DMS153 treated with DMSO at 0.1 percent for 48 hours (cell line): ENCODE data around the gene SHMT2.

ENCODE experiments used
- DNase-seq: peaks from one replicate; lab custom pipeline; 2025; ENCODE audit not compliant: unreplicated experiment; lab: John Stamatoyannopoulos, UW

The SHMT2 gene

DNA sequence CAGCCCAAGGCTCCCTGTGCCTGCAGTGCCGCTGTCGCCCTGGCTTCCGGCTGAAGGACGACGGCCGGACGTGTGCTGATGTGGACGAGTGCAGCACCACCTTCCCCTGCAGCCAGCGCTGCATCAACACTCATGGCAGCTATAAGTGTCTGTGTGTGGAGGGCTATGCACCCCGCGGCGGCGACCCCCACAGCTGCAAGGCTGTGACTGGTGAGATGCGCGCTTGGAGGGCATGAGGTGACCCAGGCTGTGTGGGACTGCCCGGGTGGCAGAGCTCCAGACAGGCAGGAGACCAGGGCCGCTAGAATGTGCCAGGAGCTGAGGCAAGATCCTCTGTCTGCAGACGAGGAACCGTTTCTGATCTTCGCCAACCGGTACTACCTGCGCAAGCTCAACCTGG, 32.6 kb upstream of the SHMT2 start:
- DNase-seq, result no peak

DNA sequence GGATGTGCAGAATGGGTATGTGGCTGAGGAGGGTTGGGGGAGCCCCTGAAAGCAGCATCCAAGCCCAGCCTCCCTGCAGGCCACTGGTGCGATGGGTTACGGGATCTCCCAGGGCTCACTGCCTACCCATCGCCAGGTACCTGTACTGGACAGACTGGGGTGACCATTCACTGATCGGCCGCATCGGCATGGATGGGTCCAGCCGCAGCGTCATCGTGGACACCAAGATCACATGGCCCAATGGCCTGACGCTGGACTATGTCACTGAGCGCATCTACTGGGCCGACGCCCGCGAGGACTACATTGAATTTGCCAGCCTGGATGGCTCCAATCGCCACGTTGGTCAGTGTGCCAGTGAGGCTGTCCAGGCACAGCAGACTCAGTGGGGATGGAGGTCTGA, 31.2 kb upstream of the SHMT2 start:
- DNase-seq, result no peak

DNA sequence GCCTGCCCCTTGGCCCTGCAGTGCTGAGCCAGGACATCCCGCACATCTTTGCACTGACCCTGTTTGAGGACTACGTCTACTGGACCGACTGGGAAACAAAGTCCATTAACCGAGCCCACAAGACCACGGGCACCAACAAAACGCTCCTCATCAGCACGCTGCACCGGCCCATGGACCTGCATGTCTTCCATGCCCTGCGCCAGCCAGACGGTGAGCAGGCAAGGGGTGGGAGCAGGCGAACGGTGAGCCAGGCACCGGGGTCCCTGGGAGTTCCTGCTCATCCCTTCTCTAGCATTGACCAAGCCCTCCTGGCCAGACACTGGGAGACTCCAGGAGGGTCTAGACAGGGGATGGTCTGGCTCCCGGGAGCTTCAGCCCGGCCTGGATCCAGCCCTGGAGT, 30.3 kb upstream of the SHMT2 start:
- DNase-seq, result no peak

DNA sequence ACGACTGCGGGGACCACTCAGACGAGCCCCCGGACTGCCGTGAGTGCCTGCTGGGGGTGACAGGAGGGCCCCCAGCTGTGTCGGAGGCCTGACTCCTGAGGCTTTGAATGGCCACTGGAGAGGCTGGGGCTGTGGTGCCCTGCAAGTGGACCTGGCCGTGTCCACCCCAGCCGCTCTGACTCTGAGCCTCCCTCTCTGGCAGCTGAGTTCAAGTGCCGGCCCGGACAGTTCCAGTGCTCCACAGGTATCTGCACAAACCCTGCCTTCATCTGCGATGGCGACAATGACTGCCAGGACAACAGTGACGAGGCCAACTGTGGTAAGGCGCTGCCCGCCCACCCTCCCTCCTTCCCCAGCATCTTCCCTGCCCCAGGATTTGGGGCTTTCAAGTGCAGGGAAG, 29.0 kb upstream of the SHMT2 start:
- DNase-seq, result no peak

DNA sequence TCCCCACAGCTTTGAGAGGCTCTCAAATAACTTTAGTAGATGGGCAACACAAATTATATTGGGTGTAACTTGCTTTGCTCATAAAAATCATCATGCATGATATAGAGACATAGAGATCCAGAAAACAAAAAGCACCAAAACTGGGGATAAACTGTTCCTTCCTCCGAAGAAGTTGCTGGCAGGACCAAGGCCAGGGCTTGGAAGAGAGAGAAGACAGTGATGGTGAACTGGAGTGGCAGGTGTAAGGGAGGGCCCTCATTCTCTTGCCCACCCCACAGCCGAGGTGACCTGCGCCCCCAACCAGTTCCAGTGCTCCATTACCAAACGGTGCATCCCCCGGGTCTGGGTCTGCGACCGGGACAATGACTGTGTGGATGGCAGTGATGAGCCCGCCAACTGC, 28.3 kb upstream of the SHMT2 start:
- DNase-seq, result no peak

DNA sequence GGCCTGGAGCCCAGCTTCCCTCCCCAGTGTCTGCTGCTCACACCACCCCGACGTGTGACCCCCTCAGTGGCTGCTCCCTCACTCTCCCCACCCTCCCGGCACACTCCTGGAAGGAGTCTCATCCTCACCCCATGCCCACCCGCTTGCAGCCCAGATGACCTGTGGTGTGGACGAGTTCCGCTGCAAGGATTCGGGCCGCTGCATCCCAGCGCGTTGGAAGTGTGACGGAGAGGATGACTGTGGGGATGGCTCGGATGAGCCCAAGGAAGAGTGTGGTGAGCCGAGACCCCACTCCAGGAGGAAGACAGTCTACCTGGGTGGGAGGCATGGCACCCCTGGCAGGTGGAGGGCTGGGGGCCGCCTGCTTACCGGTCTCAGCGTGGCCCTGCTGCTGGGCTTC, 27.9 kb upstream of the SHMT2 start:
- no peak for DNase-seq

DNA sequence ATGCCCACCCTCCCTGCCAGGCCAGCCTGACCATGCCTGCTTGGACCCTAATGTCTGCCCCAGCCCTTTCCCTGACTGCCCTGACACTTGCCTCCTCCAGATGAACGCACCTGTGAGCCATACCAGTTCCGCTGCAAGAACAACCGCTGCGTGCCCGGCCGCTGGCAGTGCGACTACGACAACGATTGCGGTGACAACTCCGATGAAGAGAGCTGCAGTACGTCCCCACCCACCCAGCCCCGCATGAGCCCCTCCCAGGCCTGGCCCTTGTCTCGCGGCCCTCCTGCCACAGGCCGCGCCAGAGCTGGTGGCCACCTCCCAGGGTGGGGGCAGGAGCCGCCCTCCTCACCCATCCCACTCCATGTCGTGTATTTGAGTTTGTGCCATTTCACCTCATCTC, 27.2 kb upstream of the SHMT2 start:
- DNase-seq, result no peak

DNA sequence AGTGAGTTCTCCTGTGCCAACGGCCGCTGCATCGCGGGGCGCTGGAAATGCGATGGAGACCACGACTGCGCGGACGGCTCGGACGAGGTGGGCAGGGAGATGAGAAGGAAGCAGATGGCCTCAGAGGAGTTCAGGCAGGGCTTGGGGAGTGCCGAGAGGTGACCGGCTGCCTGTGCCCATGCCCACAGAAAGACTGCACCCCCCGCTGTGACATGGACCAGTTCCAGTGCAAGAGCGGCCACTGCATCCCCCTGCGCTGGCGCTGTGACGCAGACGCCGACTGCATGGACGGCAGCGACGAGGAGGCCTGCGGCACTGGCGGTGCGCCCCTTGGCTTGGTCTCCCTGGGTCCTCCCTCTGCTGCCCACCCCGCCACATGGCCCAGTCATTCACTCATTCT, 26.3 kb upstream of the SHMT2 start:
- no peak for DNase-seq

DNA sequence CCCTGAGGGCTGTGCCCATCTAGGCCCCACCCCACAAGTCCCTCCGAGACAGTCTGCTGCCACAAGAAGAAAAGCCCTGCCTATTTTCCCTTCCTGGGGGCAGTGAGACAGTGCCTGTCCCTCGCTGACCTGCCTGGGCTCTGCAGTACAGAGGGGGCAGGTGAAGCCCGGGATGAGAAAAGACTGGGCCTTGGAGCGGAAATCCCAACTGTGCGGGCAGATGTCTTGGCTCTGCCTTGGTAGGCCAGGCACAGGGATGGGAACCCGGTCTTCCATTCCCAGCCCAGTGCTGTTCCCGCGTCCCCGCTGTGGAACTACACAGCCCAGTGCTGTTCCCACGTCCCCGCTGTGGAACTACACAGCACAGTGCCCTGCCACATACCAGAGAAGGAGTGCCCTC, 25.7 kb upstream of the SHMT2 start:
- no peak for DNase-seq

DNA sequence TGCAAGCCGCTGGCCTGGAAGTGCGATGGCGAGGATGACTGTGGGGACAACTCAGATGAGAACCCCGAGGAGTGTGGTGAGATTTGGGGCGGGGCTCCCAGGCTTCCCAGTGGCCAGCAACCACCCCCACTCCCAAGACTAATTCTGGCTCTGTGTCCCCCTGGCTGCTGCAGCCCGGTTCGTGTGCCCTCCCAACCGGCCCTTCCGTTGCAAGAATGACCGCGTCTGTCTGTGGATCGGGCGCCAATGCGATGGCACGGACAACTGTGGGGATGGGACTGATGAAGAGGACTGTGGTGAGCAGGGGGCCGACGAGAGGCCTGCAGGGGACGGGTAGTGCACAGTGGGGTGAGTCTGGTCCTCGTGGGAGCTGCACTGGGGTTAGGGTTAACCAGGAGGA, 25.1 kb upstream of the SHMT2 start:
- DNase-seq, result no peak

DNA sequence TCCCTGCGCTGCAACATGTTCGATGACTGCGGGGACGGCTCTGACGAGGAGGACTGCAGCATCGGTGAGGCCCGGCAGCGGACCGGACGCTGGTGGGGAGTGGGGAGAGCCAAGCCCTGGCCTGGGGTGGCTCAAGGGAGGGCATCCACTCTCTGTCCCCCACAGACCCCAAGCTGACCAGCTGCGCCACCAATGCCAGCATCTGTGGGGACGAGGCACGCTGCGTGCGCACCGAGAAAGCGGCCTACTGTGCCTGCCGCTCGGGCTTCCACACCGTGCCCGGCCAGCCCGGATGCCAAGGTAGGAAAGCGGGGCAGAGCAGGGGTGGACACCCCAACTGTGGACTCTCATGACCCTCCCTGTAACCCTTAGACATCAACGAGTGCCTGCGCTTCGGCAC, 24.3 kb upstream of the SHMT2 start:
- no peak for DNase-seq

DNA sequence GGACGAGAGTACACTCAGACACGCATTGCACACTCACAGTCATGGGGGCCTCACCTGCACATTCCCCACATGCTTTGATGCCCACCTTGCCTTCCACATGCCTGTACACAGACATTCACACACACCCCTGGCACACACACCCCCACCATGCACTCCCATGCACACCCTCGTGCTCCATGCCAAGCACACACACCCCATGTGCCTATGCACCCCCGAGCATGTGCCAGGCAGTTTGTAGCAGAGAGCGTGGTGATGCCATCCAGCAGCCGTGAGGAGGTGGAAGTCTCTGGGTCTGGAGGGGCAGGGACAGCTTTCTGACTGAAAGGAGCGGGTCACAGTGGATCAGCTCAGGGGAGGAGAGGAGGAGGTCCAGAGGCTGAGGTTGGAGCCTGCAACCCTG, 23.6 kb upstream of the SHMT2 start:
- no peak for DNase-seq

DNA sequence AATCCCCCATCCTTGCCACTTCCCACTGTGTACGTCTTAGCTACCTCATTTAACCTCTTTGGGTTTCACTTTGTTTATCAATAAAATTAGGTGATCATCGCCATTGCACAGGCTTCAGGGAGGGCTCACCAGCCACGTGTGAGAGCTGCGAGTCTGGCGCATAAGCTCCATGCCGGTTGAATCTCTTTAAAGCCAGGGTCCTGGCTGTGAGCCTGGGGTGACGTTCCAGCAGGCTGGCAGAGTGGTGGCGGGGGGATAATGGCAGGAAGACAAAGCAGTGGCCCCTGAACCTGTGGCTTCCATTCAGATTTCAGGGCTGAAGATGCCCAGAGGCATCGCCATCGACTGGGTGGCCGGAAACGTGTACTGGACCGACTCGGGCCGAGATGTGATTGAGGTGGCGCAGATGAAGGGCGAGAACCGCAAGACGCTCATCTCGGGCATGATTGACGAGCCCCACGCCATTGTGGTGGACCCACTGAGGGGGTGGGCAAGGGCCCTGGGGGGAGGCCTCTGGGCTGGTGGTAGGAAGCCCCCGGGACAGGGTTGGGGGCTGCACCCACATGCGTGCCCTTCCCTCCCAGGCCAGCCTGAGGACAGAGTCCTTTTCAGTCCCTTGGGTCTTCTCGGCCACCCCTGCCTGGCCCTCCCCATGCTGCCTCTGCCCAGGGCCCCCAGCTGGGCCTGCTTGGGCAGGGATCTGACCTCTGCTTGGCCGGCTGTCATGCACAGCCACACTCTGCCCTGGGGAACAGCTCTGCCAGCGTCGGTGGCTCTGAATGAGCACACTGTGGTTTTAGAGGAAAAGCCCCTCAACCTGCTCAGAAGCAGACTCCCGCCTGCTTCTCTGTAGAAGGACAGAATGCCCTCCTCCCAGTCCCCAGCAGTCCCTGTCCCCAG, 21.5 kb upstream of the SHMT2 start:
- DNase-seq, result no peak

DNA sequence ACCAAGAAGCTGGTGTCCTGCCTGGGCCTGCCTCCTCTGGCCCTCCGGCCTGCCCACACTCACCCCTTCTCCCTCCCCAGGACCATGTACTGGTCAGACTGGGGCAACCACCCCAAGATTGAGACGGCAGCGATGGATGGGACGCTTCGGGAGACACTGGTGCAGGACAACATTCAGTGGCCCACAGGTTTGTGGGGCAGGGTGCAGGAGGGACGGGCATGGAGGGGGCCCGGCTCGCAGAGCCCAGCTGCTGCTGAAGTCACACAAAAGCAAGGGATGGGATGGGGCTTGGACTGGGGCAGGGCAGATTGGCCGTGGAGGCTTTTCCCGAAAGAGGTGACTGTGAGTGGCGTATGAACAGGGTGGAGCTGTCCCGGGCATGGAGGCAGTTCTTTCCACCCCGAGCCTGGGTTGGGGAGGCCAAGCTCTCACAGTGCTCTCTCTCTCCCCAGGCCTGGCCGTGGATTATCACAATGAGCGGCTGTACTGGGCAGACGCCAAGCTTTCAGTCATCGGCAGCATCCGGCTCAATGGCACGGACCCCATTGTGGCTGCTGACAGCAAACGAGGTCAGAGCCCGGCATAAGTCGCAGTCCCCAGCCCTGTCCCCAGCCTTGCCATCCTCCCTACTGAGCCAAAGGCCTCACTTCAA, 20.8 kb upstream of the SHMT2 start:
- DNase-seq, result no peak

DNA sequence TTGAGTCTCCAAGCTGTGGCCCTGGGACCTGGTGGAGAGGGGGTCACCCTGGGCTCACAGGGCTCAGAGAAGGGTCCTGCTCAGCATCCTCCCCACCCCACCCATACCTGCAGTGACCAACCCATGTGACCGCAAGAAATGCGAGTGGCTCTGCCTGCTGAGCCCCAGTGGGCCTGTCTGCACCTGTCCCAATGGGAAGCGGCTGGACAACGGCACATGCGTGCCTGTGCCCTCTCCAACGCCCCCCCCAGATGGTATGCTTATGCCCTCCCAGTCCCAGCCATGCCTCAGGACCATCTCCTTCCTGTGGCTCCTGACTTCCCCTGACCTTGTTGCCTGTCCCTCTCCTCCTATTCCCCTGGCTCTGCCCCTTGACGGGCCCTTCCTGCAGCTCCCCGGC, 19.6 kb upstream of the SHMT2 start:
- DNase-seq, result no peak

DNA sequence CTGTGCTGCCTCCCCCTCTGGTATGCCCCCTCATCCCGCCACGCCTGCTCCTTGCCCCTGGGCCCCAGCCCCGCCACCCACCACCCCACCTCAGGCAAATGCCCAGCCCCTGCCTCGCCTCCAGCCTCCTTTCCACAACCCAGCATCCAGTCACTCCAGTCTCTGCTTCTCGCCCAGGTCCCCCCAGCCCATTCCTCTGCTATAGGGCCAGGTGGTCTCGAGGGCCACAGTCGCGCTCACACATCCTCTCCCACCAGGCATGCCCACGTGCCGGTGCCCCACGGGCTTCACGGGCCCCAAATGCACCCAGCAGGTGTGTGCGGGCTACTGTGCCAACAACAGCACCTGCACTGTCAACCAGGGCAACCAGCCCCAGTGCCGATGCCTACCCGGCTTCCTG, 19.1 kb upstream of the SHMT2 start:
- no peak for DNase-seq

DNA sequence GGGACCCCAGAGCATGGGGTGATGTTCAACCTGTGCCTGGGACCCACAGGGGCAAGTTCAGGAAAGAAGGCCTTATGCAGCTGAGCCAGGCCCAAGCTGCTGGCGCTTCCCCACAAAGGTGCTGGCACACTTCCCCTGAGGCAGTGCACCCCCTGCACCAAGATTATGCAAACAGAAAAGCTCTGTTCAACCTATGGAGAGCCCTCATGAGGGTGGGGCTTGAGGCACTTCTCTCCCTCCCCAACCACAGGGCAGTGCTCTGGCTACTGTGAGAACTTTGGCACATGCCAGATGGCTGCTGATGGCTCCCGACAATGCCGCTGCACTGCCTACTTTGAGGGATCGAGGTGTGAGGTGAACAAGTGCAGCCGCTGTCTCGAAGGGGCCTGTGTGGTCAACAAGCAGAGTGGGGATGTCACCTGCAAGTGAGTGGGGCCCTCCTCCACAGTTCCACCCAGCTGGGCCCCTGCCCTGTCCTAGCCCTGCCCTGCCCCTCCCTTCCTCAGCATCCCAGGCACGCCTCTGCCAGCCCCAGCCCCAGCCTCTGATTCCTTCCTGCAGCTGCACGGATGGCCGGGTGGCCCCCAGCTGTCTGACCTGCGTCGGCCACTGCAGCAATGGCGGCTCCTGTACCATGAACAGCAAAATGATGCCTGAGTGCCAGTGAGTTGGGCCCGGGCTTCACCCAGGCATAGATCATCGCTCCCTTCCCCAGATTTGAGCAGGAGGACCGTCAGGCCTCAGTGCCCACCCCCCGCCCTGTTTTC, 18.4 kb upstream of the SHMT2 start:
- no peak for DNase-seq

DNA sequence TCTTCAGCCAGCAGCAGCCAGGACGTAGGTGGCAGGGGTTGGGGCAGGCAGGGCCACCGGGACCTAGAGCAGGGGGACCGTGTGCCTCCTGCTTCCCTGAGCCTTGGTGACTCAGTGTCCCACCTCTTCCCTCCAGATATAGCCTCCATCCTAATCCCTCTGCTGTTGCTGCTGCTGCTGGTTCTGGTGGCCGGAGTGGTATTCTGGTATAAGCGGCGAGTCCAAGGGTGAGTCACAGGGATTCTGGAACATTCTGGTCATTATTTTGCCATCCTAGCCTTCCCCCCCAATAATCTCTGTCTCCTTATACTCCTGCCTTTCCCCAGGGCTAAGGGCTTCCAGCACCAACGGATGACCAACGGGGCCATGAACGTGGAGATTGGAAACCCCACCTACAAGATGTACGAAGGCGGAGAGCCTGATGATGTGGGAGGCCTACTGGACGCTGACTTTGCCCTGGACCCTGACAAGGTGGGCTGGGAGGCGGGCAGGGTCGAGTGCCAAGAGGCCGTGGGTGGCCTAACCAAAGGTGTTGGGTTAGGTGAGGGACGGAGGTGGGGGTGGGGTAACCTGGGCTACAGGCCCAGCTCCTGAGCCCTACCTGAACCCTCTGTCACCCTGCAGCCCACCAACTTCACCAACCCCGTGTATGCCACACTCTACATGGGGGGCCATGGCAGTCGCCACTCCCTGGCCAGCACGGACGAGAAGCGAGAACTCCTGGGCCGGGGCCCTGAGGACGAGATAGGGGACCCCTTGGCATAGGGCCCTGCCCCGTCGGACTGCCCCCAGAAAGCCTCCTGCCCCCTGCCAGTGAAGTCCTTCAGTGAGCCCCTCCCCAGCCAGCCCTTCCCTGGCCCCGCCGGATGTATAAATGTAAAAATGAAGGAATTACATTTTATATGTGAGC, 17.5 kb upstream of the SHMT2 start:
- no peak for DNase-seq

DNA sequence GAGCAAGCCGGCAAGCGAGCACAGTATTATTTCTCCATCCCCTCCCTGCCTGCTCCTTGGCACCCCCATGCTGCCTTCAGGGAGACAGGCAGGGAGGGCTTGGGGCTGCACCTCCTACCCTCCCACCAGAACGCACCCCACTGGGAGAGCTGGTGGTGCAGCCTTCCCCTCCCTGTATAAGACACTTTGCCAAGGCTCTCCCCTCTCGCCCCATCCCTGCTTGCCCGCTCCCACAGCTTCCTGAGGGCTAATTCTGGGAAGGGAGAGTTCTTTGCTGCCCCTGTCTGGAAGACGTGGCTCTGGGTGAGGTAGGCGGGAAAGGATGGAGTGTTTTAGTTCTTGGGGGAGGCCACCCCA, 16.8 kb upstream of the SHMT2 start:
- DNase-seq, result no peak

DNA sequence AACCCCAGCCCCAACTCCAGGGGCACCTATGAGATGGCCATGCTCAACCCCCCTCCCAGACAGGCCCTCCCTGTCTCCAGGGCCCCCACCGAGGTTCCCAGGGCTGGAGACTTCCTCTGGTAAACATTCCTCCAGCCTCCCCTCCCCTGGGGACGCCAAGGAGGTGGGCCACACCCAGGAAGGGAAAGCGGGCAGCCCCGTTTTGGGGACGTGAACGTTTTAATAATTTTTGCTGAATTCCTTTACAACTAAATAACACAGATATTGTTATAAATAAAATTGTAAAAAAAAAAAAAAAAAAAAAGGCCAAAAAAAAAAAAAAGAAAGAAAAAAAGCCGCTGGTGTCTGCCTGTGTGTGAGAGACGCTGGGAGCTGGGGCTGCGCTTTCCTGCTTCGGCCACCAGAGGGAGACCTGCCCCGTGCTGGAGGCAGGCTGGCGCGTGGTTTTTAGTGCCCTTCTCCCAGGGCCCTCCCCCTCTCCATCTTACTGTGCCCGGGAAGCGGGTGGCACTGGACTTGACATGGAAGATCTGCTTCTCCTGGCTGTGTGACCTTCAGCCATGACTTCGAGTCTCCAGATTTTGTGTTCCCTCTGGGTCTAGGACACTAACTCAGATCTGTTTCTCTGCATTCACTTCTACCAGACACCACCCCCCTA, 16.3 kb upstream of the SHMT2 start:
- DNase-seq, result peak; percentile 72
